UCSD-AML1 (cell line): ENCODE data around the gene GNGT2.

ENCODE experiments used
- DNase-seq: peaks from one replicate; lab custom pipeline; 2025; ENCODE audit not compliant: unreplicated experiment; lab: John Stamatoyannopoulos, UW

The GNGT2 gene

DNA sequence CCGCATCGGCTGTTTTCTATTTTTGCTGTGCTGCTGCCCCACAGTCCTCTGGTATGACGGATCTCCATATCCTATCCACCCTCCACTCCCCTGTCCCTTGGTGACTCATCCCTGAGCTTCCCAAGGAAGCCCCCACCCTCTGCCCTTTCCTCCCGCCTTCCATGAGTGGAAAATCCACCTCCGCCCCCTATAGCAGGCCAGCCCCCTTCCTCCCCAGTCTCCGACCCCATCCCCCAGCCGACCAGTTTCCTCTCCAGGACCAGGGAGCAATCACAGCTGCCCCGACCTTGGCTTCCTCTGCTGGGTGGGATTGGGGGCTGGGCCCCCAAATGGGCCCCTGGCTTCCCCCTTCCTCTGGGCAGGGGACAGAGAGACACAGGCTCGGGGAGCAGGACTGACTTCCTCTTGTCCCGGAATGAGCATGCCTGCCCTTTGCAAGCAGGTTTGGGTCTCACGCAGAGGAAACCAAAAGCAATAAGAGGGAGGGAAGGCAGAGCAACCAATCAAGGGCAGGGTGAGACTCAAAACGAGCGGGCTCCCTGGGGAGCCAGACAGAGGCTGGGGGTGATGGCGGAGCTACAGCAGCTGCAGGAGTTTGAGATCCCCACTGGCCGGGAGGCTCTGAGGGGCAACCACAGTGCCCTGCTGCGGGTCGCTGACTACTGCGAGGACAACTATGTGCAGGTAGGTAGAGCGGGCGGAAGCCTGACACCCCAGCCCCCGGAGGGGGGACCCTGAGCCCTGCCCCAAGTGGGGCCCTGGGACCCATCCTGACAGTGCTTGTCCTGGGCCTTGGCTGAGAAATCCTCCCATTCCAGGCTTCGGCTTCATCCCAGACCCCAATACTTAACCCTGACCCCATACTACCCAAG is at the start of gene GNGT2, which contains the start of gene ABI3:
TSS of gene GNGT2 (minus strand) at position 417 of the 872 bp plus-strand sequence. CDS start 3,152 bp downstream, outside the sequence.
TSS of gene ABI3 (plus strand) at position 550 of the 872 bp plus-strand sequence. CDS start at position 568, 18 bp downstream.
- DNase-seq: peak; percentile 65

DNA sequence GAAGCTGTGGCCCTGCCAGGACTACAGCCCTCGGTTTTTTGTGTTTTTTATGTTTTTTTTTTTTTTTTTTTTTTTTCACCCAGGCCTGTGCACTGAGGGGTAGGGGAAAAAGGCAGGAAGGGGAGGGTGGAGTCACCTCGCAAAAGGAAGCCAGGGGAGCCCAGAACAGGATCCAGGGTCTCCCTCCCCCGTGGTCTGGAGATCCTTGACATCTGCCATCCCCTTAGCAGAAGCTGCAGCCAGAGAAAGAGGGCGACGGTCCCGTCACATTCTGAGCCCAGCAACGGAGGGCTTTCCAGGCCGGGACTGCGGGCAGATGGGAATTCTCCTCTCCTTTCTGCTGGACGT is 49.3 kb upstream of the GNGT2 start:
- DNase-seq: peak; percentile 64

DNA sequence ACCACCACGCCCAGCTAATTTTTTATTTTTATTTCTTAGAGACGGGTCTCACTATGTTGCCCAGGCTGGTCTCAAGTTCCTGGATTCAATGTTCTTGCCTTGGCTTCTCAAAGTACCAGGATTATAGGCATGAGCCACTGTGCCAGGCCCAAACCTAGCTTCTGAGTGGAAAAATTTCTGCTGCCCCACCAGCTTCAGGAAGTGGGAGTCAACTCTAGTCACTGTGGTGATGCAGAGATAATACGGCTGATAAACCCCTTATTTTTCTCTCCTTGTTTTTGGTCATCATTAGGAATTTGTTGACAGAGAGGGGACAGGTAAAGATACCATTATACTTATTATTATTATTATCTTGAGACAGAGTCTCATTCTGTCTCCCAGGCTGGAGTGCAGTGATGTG is 48.0 kb upstream of the GNGT2 start:
- peak; percentile 18 for DNase-seq

DNA sequence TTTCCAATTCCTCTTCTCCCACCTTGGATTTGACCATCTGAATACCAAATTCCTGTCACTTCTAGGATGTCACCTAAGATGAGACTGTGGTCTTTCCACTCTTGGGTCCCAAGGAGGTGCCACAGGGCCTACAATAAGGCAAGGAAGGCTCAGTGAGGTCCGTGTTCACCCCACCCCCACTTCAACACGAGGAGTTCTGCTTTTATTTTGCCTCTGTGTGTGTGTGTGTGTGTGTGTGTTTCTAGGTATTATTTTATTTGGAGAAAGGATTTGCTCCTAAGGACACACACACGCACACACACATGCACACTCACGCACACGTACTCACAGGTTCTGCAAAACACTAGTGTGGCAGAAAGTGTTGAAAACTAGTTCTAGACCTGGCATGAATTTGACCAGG is 44.8 kb upstream of the GNGT2 start:
- no peak for DNase-seq

DNA sequence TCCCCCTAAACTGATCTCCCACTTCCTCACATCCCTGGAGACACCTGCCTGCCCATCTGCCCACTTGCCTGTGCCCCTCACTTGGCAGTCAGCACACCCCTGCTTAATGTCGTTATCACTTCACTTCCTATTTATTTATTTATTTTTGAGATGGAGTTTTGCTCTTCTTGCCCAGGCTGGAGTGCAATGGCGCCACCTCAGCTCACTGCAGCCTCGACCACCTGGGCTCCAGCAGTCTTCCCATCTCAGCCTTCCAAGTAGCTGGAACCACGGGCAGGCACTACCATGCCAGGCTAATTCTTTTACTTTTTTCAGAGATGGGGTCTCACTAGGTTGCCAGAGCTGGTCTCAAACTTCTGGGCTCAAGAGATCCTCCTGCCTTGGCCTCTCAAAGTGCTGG is 43.7 kb upstream of the GNGT2 start:
- DNase-seq: no peak

DNA sequence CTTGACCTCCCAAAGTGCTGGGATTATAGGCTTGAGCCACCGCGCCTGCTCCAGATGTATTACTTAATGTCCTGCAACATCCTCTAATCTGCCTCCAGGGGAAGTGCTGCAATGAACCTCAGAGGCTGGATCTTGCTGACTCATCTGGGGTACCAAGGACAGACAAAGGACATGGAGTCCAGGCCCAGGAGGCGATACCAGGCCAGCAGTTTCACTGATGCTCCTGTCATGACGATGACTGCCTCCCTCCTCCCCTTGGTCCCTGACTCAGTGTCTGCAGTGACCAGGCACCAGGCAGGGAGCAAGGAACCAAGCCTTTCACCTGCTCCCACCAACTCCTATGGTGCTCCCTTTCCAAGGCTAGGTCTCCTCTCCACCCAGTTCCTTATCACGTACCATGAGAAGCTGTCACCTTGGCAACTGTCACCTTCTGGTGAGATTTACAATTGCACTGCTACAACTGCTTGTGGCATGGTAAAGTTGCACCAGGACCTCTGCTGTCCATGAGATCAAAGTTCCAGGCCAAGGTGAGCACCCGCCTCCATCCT is 41.8 kb upstream of the GNGT2 start:
- peak; percentile 23 for DNase-seq

DNA sequence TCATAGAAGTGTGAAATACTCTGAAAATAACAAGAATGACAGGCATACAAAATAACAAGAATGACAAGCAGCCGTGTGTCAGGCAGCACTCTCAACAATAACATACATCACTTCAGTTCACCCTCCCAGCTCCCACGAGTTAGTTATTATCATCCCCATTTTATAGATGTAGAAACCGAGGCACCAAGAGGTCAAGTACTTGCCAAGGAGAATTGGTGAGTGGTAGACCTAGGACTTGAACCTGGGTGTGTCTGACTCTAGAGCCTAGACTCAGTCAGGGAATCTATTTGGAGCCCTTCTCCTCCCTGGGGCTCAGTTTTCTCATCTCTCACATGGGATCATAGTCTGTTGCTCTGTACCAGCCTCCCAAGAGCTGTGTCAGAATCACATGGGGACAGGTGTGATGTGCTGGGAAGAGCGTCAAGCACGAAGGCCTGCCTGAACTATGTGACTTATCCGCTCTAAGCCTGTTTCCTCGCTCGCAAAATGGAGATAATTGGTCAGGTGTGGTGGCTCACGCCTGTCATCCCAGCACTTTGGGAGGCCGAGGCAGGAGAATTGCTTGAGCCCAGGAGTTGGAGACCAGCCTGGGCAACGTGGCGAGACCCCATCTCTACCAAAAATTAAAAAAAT is 39.6 kb upstream of the GNGT2 start:
- DNase-seq: no peak

DNA sequence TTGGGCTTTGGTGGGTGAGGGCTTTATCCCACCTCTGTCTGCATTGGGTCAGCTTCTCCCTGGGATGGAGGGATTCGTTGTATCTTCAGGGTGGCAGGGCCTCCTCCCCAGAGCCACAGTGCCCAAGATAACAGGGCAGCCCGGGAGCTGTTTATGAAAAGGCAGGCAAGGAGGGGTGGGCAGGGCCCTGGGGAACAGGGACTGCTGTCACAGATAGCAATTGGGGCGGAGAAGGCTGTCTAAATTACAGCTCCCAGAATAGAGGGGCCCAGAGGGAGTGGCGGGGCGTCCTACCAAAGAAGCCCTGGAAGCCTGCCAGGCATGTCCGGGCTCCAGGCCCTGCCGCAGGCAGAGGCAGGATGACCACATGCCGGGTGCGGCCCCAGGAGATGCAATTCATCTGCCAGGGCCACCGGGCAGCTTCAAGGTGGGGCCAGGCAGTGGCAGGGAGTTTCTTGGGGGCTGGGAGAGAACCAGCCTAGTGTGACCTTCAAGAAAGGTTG is 39.0 kb upstream of the GNGT2 start:
- DNase-seq: no peak

DNA sequence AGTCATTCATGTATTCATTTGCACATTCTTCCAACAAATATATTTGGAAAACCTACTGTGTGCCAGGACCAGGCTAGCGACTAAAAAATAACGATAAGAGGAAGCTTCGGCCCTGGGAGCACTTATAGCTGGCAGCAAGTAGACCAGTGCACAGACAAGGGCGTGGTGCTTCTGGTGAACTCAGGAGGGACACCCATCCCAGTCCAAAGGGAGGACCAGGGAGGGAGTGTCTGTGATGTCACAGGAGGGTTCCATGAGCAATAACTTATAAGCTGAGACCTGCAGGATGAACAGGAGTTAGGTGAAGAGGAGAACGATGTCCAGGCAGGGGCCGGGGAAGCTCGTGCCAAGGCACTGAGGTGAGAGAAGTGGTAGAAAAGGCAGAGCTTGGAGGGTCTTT is 37.6 kb upstream of the GNGT2 start:
- DNase-seq: no peak

DNA sequence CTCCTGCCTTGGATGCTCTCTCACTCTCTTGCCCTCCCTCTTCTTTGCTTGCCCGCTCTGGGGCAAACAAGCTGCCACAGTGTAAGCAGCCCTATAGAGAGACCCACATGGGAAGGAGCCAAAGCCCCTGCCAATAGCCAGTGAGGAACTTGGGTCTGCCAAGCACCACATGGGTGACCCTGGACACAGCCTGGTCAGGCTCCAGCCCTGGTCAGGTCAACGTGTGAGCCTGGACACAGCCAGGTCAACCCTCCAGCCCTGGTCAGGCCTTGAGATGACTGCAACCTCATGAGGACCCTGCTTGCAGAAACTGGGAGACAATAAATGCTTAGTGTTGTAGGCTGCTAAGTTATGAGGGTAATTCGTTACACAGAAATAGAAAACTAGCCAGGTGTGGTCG is 34.5 kb upstream of the GNGT2 start:
- DNase-seq: no peak

DNA sequence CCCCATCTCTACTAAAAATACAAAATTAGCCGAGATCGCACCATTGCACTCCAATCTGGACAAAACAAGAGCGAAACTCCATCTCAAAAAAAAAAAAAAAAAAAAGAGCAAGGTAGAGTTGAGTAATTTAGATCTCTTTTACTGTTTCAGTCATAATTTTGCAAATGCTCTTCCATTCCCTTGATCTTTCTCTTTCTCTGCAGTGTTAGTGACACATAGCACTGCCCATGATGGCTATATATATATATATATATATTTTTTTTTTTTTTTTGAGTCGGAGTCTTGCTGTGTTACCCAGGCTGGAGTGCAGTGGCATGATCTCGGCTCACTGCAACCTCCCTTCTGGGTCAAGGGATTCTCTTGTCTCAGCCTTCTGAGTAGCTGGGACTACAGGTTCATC is 32.4 kb upstream of the GNGT2 start:
- DNase-seq: no peak

DNA sequence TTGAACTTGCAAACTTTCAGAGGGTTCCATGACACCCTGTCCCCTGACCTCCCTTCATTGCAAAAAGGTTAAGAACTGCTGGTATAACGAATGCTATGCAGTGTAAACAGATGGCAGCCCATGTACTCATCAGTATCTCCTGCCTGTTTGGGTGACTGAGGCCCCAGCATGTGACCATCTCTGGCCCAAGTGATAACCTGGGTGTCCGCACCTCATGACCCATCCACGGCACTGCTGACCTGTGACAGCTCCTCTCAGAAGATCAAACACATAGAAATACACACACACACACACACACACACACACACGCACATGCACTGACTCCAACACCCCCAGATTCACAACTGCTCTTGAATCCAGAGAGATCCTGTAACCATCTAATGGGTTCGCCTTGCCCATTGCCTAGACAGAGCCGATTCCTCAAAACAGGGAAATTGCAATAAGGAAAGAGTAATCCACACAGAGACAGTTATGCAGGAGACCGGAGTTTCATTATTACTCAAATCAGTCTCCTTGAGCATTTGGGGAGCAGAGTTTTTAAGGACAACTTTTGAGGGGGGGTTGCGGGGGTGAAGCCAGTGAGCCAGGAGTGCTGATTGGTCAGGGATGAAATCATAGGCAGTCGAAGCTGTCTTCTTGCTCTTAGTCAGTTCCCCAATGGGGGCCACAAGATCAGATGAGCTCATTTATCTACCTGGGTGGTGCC is 31.5 kb upstream of the GNGT2 start:
- no peak for DNase-seq

DNA sequence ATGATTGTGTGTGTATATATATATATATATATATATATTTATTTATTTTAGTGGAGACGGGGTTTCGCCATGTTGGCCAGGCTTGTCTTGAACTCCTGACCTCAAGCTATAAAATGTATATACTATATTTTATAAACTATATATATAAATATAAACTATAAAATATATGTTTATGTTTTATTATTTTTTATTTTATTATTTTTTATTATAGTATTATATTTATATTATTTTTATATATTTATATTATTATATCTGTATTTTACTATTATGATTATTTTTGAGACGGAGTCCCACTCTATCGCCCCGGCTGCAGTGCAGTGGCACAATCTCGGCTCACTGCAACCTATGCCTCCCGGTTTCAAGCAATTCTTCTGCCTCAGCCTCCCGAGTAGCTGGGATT is 30.7 kb upstream of the GNGT2 start:
- DNase-seq: no peak

DNA sequence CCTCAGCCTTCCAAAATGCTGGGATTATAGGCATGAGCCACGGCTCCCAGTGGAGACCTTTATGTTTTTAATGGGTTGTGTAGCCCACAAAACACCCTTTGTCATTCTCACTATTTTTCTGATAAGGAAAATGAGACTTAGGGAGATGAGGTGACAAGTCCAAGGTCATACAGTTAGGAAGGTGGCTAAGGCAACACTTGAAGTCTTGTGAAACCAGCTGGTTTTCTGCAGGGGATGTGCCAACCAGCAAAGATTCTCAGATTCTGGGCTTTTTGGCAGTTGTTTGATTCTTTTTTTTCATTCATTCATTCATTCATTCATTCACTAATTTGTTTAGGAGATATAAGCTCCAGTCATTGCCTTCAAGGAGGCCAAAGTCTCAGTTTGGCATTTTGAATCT is 30.2 kb upstream of the GNGT2 start:
- DNase-seq: no peak

DNA sequence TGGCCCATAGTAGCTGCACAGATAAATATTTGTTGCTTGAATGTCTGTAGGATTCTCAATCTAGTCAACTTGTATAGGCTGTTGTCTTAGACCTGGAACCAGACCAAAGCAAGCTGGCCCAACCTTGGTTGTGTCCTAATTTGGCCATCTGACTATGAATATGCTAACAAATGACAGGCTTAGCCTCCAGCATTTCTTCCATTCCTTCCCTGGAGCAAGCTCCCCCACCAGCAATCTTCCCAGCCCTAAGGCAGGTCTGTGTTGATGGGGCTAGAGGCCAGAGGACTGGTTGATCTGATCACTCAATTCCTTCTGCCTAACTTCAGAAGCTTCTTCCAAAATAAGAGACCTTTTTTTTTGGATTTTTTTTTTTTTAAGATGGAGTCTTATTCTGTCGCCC is 29.6 kb upstream of the GNGT2 start:
- no peak for DNase-seq

DNA sequence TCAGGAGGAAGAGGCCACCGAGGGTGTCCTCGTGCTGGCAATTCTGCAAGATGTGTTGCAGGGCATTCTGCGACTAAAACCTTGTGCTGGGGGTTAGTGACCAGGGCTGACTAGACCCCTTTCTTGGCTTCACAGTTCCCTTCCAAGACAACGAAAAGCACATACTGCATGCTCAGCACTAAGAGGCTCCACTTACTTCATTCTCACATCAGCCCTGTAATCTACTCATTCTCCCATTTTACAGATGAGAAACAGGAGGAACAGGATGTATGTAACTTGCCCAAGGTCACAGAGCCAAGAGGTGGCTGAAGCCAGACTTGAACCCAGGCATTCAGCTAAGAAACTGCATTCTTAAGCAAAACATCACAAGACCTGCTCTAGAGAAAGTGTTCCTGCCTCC is 25.5 kb upstream of the GNGT2 start:
- DNase-seq: no peak

DNA sequence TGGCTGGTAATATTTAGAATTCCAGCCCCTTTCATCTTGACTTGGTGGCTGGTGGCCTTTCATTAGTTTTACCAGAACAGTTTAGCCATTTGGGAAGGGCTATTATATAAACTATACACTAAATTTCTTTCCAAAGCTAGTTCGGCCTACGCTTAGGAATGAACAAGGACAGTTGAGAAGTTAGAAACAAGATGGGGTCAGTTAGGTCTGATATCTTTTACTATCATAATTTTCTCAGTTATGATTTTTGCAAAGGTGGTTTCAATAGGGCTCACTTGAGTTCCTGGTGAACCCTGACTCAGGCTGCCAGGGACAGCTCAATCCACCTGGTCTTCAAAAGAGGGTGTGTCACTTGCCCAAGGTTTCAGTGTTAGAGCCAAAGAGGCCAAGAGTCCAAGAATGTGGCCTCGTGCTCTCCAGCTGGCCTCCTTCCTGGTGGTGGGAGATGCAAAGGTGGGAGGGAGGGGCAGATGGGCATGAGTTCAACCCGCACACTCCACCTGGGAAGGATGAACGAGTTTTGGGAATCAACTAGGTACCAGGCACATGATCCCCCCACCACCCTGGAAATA is 24.2 kb upstream of the GNGT2 start:
- no peak for DNase-seq

DNA sequence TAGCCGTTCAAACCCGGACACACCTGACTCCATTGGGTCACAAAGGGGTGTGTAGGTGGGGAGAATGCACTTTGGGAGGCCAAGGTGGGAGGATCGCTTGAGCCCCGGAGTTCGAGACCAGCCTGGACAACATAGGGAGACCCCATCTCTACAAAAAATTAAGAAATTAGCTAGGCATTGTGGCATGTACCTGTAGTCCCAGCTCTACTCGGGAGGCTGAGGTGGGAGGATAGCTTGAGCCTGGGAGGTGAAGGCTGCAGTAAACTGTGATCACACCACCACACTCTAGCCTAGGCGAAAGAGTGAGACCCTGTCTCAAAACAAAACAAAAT is 21.2 kb upstream of the GNGT2 start:
- no peak for DNase-seq

DNA sequence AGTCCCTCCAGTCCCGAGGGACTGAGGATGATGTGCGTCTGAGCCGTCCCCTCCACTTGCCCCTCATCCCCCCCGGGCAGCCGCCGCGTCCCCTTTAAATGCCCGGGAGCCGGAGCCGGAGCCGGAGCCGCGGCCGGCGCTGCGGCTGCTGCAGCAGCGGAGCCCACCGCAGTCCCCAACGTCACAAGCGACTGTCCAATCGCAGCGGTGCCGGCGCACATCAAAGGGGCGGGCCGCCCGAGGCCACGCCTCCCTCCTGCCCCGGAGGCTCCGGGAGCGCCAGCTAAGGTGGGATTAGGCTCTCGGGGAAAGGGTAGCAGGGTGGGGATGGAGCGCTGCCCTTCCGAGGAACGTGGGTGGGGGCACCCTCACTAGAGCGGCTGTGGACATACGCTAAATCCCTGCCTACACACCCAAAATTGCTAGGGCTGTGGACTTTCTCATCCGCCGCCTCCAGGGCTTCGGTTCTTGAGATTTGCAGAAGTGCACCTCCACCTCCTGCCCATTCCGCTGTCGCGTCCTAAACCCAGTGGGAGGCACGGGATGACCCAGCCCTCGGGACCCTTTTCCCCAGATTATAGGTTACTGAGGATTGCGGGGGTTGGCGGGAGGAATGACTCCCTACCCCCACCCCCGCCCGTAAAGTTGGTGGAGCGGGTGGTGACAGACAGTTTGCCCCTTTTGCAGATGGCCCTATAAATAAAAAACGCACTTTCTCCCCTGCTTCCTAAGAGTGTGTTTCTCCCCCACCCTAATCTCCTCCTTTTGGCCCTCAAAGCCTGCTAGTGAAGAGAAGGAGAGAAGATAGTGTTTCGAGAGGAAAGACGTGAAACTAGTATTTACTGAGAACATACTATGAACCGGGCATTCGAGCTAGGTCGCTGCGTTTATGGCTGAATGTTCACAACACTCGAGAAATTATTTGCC is 20.5 kb upstream of the GNGT2 start, which contains the start of gene PHOSPHO1:
TSS of gene PHOSPHO1 (minus strand) at position 152 of the 927 bp plus-strand sequence. CDS start 4,096 bp downstream, outside the sequence.
- DNase-seq: peak; percentile 83
